Measurements from ENCODE around the gene CEBPE.

DNA sequence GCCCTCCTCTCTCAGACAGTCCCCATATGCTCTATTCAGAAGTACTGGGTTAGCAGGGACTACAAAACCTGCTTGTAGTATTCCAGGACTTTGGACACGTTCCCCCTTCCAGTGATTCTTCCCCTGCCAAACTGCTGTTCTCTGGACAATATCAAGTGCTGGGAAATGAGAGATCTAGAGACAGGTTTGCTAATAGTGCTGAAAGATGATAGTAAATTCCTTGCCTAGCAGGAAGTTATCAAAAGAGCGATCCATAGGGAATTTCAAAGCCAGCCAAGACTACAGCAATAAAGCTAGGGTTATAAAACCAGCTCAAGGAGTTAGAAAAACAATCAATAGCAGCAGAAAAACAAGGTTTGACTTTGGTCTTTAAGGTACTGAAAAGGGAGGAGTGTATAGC lies 49.2 kb upstream of the CEBPE start:
- TF ChIP-seq, protein P1, sequence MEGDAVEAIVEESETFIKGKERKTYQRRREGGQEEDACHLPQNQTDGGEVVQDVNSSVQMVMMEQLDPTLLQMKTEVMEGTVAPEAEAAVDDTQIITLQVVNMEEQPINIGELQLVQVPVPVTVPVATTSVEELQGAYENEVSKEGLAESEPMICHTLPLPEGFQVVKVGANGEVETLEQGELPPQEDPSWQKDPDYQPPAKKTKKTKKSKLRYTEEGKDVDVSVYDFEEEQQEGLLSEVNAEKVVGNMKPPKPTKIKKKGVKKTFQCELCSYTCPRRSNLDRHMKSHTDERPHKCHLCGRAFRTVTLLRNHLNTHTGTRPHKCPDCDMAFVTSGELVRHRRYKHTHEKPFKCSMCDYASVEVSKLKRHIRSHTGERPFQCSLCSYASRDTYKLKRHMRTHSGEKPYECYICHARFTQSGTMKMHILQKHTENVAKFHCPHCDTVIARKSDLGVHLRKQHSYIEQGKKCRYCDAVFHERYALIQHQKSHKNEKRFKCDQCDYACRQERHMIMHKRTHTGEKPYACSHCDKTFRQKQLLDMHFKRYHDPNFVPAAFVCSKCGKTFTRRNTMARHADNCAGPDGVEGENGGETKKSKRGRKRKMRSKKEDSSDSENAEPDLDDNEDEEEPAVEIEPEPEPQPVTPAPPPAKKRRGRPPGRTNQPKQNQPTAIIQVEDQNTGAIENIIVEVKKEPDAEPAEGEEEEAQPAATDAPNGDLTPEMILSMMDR (IDR thresholded peaks at IDR 0.05) = no peak
- no peak for TF ChIP-seq POLR2A (IDR thresholded peaks at IDR 0.05)

Measured in body of pancreas (tissue), 4 donors.